IPS-NIHi11 (cell line): ENCODE measurements around the gene STK32C.
"Not testable (repeated sequence)": the region's sequence is repeated elsewhere in the genome, so short reads cannot be mapped to it uniquely, and the experiment has no call there.

Experiments
- DNase-seq: peaks from one replicate; pipeline ENCODE4 v3.0.0; 2012; ENCODE audit warnings: mixed read lengths, low spot score

STK32C gene

DNA sequence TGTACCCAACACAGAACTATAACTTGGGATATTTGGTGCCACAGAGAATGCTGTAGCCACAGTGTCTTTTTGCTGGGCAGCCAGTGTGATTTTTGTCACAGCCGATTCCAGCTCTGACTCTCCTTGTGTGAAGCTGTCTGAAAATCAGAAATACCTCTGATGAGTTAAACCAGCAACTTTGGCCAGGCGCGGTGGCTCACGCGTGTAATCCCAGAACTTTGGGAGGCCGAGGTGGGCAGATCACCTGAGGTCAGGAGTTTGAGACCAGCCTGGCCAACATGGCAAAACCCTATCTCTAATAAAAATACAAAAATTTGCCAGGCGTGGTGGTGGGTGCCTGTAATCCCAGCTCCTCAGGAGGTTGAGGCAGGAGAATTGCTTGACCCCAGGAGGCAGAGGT lies 30.1 kb upstream of the STK32C start:
- DNase-seq: not testable (repeated sequence)

DNA sequence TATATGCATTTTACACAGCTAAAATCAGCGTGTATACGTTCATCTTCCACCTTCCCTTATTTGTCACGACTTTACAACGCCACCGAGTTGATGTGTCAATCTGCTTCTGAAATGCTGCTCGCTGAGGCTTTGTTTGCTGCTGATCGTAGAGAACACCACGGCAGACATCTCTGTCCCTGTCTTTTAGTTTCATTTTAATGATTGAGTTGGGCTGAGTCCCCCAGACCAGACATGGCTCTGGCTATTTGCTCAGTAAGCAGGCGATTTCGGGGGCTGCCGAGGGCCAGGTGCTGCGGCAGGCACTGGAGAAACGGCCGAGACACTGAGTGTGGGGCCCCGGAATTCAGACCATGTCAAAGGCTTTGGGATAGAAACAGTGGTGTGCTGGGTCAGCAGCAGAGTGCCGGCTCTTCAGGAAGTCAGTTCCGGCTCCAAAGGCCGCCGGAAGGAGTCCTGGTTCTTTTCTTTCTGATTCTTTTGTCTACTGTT lies 29.2 kb upstream of the STK32C start:
- DNase-seq: no peak

DNA sequence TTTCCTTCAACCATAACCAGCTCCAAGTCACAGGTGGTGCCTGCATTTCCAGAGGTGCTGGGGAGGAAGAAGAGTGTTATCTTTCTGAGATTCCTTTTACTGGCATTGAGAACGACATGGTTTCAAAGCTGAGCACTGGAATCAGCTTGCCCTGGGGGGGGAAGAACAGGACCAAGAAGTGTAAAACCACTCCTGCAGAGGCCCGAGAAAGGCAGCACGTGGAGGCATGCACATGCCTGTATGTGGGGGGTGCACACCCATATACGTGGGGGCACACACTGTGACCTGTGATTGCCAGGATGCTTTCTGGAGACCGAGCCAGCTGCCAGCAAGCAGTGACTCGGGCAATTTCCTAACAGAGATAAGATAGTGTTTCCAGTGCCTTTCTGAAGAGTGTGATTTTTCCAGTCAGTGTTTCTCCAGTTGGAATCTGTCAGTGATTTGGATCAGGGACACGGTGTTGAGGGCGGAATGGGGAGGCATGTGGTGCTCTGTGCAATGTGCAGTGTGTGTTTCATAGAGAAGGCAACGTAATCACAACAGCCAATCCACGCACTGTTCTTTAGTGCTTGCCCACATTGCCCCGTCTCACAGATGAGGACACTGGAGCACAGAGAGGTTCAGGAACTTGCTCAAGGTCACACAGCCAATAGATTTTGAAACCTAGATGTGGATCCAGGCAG lies 28.5 kb upstream of the STK32C start:
- DNase-seq: no peak

DNA sequence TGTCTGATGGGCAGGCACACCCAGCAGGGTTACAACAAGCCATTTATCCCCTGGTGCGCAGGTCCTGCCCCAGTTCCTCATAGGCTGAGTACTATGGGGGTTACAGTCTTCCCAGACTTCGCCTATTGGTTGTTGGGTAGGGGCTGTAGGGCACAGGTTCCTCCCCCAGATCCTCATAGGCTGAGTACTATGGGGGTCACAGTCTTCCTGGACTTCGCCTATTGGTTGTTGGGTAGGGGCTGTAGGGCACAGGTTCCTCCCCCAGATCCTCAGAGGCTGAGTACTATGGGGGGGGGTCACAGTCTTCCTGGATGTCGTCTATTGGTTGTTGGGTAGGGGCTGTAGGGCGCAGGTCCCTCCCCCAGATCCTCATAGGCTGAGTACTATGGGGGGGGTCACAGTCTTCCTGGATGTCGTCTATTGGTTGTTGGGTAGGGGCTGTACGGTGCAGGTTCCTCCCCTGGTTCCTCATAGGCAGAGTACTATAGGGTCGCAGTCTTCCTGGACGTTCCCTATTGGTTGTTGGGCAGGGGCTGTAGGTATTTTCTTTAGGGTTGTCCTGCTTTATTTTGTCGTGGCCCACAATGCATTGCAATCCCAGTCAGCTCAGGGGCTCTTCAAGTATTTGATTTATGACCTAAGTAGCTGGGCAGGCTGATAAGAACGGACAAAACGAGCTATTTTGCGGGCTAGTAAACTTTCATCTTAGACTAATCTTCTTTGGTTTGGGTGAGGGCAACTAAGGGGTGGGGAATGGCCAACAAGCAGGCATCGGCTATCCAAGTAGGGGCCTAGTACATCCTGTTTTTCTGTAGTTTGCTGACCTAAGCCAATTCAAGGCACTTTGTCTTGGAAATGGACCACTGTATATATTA lies 27.7 kb upstream of the STK32C start:
- no peak for DNase-seq

DNA sequence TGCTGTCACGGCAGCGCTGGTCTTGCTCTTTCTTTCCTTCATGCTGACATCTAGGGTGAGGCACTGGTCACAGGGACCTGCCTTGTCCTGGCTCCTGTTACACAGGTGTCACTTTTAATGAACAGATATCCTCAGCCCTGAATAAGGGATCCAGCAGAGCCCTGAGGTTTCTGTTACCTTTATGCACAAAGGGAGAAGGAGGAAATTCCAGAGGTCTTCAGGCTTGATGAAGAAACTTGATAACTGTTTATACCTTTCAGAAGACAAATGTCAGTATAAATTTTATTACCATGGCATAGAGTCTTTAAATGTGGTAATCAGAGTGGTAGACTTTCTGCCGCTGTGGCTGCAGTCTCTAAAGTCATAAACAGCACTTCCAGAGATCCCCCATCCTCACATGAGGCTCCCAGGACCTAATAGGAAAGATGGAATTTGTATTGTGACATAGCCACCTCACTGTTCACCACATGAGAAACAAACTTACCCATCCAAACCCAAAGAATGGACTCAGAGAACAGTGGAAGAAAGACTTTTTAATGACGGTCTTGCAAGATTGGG lies 27.0 kb upstream of the STK32C start:
- no peak for DNase-seq

DNA sequence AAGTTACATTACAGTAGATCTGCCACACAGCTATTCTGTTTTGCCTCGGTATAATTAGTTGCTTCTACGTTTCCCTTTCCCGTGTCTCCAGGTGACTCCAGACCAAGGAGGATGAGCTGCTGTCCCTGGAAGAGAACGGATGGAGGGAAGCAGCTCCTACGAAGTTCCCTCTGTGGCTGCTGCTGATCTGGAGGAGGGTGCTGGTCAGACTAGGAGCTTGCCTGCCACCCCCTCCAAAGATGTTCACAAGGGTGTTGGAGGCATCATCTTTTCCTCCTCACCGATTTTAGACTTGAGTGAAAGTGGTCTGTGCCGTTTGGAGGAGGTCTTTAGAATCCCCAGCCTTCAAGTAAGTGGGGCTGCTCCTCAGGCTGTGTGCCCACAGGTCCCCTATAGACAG lies 25.6 kb upstream of the STK32C start:
- DNase-seq: no peak

DNA sequence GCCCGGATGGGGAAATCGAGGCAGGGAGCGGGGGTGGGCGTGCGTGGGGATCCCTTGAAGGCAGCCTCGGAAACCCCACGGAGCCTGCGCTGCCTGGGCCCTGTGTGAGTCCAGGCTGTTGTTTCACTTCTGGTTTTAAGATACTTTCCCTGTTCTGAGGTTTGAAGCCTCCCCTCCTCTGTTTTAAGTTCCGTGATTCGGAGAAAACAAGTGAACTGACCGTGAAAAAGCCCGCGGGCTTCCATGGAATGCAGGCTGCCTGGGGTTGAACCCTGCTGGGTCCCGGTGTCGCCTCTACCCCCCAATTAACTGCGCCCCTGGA lies 24.6 kb upstream of the STK32C start:
- DNase-seq: no peak

DNA sequence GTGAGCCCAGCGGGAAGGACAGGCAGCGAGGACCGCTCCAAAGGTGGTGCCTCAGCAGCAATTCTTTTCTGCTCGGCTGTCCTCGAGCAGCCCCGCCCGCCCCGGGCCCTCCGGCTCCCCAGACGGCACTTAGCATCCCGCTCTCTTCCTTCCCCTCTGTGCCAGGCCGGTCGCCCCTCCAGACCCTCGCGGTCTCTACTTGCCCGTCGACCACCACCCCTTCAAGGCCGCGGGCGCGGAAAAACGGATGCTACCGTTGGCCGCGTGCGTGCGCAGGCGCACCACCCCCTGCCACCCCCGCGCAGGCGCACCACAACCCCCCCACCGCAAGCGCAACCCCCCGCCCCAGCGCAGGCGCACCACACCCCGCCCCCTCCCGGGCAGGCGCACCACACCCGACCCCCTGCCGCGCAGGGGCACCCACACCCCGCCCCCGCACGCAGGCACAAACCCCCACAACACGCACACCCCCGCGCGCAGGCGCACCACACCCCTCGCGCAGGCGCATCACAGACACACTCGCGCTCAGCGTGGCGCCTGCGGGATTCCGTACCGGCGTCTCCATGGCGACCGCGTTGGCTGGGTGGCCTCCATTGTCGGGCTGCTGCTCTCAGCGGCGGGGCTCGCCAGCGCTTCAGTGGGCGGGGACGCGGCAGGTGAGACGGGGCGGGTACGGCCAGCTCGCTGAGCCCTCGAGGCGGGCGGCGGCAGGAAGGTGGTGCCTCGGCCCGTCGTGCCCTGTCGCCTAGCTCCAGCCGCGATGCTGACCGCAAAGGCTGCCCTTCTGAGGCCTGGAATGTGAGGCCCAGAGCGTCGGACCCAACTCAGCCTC lies 24.1 kb upstream of the STK32C start, which contains the start of gene LRRC27:
Gene LRRC27, plus strand, starts transcription at position 593 of the 832 bp plus-strand sequence. CDS start 1,332 bp downstream, outside the sequence.
- peak; percentile 99 for DNase-seq

DNA sequence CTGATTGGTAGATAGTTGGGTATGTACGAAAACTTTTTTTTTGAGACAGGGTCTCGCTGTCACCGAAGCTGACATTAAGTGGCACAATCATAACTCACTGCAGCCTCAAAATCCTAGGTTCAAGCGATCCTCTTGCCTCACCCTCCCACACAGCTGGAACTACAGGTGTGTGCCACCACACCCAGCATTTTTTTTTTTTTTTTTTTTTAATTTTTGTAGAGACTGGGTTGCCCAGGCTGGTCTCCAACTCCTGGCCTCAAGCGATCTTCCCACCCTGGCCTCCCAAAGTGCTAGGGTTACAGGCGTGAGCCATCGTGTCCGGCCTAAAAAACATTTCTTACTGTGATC lies 22.7 kb upstream of the STK32C start:
- no peak for DNase-seq

DNA sequence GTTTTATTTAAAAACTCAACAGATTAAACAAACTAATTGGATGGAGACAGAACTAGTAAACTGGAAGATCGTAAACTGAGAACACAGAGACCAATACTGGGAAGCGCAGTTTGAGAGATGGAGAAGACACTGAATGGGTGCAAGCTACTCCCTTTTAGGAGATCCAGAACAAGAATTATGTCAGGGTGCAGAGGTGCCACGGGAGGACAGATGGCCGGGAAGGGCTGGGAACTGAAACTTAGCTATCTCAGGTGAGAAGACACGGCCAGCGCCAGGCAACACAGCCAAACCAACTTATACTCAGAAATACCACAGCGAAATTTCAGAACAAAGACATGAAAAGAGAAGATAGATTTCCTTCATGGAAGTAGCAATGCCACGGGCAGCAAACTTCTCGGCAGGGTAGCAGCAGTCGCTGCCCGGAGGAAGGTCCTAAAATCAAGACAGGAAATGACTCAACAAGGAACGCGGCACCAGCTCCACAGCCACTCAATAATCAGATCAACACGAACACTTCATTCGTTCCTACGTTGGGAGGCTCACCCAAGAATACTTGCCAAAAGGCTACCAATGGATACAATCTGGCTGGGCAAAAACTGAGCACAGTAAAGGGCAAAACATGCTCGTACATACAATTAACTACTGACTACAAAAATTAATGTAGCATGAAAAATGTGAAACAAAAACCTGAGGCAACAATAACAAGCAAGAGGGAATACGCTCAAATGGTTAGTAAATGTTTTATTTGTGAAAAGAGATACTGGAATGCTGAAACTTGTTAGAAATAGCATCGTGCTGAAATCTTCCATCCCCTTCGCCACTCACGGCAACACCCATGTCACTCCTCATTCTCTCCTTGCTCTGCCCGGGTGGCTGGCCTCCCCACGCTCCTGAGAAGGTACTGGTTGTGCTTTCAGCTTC lies 22.1 kb upstream of the STK32C start:
- DNase-seq: no peak

DNA sequence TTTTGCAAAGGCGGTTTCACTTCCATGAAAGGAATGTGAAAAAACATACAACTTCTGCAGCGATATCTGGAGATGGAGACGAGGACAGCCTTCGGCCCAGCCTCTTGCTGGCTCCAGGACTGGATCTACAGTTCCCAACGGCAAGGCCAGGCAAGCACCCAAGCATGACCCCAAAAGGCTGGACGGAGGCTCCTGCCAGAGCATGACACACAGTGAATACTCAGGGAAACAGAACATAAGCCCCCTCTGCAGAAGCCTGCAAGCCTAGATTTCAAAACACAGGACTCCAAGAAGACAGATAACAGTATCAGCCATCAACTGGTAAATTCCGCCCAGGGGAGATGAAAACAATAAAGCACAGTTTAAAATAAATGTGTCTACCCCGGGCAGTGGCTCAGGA lies 21.0 kb upstream of the STK32C start:
- DNase-seq: no peak

DNA sequence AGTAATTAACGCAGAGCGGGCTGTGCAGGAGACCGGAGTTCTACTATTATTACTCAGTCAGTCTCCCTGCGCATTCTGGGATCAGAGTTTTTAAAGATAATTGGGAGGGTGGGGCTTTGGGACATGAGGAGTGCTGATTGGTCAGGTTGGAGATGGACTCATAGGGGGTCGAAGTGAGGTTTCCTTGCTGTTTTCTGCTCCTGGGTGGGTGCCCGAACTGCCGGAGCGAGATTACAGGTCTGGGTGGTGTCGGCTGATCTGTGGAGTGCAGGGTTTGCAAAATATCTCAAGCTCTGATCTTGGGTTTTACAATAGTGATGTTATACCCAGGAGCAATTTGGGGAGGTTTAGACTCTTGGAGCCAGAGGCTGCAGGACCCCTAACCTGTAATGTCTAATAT lies 20.4 kb upstream of the STK32C start:
- no peak for DNase-seq

DNA sequence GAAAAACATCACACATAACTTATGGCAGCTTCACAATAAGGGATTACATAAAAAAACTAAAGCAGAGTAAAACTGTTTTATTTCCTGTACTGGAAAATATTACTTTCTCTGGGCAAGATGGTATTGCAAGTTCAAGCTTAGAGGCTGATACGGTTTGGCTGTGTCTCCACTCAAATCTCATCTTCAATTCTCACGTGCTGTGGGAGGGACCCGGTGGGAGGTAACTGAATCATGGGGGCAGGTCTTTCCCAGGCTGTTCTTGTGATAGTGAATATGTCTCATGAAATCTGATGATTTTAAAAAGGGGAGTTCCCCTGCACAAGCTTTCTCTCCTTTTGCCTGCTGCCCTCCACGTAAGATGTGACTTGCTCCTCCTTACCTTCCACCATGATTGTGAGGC lies 19.2 kb upstream of the STK32C start:
- DNase-seq: no peak

DNA sequence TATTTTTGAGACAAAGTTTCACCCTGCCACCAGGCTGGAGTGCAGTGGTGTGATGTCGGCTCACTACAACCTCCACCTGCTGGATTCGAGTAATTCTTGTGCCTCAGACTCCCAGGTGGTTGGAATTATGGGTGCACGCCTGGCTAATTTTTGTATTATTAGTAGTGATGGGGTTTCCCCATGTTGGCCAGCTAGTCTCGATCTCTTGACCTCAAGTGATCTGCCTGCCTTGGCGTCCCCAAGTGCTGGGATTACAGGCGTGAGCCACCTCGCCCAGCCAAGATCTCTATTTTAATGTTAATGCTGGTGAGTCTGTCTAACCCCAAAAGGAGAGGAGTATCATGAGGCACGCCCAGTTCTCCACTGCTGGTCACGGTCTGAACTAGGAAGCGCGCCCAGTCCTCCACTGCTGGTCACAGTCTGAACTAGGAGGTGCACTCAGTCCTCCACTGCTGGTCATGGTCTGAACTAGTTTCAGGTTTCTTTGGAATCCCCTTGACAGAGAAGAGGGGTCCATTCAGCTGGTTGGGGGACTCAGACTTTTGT lies 18.7 kb upstream of the STK32C start:
- DNase-seq: no peak

DNA sequence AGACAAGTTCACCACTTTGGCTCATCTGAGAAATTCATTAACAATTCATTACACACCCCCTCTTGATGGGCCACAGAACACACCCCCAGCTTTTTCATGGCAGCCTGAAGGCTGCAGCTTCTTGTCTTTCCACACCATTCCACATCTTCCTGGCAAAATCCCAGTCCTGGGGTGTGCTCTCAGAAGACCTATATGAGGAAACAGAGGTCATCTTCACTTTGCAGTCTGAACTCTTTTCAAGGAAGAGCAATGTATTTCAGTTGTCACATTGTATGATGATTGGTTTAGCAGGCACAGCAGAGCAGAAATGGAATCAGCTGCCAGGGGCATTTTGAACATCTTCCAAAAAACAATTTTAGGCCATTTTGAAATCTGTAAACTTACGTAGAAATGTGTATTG lies 16.4 kb upstream of the STK32C start:
- no peak for DNase-seq

DNA sequence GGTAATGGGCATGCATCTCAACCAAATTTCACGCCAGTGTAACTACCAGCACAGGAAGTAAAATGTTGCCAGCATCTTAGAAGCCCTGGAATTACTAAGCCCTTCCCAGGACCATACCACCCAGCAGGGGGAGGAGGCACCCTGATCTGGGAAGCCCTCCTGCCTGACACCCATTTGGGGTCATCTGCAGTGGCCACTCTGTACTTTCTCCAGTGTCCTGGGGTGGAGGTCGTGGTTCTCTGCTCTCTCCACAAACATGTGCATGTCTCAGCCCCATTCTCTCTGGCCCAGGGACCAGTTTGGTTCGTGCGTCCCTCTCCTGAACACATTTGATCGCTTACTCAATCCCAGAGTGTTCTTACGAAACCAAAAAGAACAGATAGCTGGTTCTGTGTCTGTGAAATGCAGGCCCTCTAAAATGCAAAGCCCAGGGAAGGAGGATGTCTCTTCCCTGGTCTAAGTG lies 14.9 kb upstream of the STK32C start:
- no peak for DNase-seq

DNA sequence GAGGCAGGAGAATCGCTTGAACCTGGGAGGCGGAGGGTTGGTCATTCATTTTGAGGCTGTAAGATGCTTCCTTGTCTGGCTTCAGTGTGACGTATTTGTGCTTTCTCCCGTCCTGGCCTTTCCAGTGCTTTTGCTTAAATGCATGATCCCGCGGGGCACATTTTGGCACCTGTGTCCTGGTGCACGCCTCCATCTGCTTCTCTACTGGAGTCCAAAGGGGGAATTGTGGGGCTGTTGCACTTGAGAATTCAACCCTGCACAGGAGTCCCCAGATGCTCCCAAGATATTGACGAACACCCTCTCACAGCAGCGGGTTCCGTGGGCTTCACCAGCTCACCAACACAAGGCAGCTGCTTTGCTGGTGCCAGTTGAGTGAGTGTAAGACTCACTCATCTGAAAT lies 14.0 kb upstream of the STK32C start:
- DNase-seq: no peak

DNA sequence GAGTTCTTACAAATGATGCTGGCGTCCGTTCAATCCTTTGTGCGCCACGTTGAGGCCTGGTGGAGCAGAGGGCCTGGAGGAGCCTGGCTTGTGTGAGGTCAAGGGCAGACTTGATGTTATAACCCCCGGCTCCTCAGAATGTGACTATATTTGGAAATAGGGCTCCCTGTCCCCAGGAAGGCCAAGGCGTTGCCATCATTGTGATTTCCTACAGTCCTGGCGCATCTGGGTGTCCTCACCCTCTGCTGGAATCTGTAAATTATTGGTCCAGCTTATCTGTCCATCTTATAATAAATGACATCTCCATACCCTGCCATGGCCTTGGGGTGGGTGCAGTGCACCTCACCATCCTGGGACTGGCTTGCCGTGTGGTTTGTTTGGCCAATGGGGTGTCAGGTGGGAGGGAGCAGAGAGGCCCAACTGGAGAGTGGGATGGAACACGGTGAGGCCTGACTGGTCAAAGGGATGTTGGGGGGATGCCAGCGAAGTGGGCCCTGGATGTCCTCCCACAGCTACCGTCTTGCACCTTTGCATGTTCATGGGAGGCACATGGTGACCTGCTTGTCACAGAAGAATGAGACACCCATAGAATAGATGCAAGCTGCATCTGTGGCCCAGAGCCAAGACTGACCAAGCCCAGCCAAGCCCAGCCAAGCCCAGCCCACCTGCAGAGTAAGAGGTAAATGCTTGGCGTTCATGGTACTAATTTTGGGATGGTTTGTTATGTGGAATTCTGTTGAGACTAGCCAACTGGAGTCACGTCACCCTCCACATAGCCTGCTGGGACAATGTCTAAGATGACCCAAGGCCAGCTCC lies 13.1 kb upstream of the STK32C start:
- DNase-seq: no peak

DNA sequence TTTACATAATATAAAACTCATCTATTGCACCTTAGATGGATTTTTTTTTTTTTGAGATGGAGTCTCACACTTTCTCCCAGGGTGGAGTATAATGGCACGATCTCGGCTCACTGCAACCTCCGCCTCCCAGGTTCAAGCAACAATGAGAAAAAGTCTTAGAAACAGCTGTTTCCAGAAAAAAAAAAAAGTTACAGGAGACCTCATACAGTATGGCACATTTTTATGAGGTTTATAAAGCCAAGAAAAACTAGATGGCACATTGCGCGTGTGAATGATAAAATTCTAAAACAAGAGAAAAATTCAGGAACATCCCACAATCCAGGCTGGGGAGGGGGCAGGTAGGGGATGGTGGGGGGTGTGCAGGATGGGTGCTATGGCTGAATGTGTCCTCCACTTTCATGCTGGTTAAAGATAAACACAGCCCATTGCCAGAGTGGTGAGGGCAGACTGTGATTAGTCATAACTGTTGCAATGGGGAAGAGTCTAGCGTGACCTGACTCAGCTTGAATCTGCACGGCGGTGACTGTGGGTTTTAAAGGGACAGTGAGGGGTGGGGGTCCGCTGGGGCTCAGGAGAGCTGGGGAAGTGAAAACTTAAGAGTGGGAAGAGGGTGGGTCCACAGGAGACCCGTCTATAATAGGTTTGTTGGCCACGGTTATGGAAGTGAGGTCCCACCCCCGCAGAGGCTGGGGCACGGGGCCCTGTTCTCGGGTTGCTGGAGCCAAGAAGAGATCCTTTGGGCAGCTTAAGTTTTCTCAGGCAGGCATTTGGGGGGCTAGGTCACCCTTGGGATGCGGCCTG lies 12.3 kb upstream of the STK32C start:
- no peak for DNase-seq
